Activated naive CD8-positive, alpha-beta T cell treated with anti-CD3 and anti-CD28 coated beads for 36 hours (primary cell): ENCODE measurements around the gene LCOR. TPM values are rescaled to one million over a fixed set of nuclear protein-coding genes. Genes with fewer than 3 reads are reported as not detected.
A peak's percentile ranks its signal among the peaks of the same experiment; 100 is the strongest.

ENCODE experiments used
- DNase-seq: peaks from one replicate; pipeline ENCODE4 v3.0.0; 2021
- H3K27ac Mint-ChIP-seq: one replicate; pipeline ENCODE4 v1.8.0; 2022; ENCODE audit warnings: mild to moderate bottlenecking, moderate library complexity, mixed read lengths
- H3K27me3 Mint-ChIP-seq: one replicate; pipeline ENCODE4 v1.8.0; 2022; ENCODE audit warnings: mild to moderate bottlenecking, mixed read lengths
- H3K36me3 Mint-ChIP-seq: one replicate; pipeline ENCODE4 v1.8.0; 2021; ENCODE audit warnings: mild to moderate bottlenecking, mixed read lengths
- H3K4me1 Mint-ChIP-seq: one replicate; pipeline ENCODE4 v1.8.0; 2021; ENCODE audit warnings: mixed read lengths
- H3K4me3 Mint-ChIP-seq: one replicate; pipeline ENCODE4 v1.8.0; 2022; ENCODE audit warnings: mild to moderate bottlenecking, moderate library complexity, mixed read lengths
- H3K9me3 Mint-ChIP-seq: one replicate; pipeline ENCODE4 v1.8.0; 2022; ENCODE audit warnings: mixed read lengths
- total RNA-seq, 2 experiments: library from RNA; stranded (reverse); gene quantifications; one replicate each; pipeline ENCODE4 v1.2.3, GENCODE V29; 2021

LCOR gene
- total RNA-seq, 2 experiments from 2014 or later = 25.9 to 27.6 TPM

GRCh38 chr10:96891840-96892239 lies 59.7 kb downstream of the LCOR start:
- H3K4me1 Mint-ChIP-seq = peaks cover 48% of the 10 kb centered on the region
- peaks cover 67% of the 10 kb centered on the region for H3K36me3 Mint-ChIP-seq
- DNase-seq = no peak
- H3K27me3 Mint-ChIP-seq = no peaks in the 10 kb centered on the region
- no peak overlapping the region for H3K4me3 Mint-ChIP-seq
- H3K27ac Mint-ChIP-seq = peak overlapping the region; percentile 49
- H3K9me3 Mint-ChIP-seq = peaks cover 34% of the 10 kb centered on the region

DNA sequence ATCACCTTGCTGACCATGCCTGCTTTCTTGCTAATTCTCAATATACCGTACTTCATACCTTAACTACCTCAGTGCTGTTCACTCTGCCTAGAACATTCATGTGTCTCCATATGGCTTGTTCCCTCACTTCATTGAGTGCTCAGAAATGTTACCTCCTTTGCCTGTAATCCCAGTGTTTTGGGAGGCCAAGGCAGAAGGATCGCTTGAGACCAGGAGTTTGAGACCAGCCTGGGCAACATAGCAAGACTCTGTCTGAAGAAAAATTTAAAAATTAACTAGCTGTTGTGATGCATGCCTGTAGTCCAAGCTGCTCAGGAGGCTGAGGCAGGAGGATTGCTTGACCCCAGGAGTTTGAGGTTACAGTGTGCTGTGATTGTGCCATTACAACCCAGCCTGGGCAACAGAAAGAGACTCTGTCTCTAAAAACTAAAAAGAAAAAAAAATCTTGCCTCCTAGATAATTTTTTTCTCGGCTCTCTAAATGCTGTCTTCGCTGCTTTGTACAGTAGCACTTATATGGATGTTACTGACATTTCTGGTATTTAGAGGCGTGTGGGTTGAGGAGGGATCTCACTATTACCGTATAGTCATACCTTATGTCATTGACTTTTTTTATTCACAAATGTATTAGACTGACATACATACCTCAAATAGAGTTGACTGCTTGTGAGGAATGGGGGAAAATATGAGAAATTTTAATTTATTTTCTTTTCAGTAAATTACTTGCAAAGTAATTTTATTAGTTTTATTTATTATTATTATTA lies 63.7 kb downstream of the LCOR start:
- no peak for DNase-seq
- peaks cover 48% of the 10 kb centered on the region for H3K36me3 Mint-ChIP-seq
- H3K27me3 Mint-ChIP-seq = no peaks in the 10 kb centered on the region
- peaks cover 19% of the 10 kb centered on the region for H3K9me3 Mint-ChIP-seq
- H3K4me3 Mint-ChIP-seq = no peak overlapping the region
- H3K27ac Mint-ChIP-seq = no peak overlapping the region
- H3K4me1 Mint-ChIP-seq = peaks cover 57% of the 10 kb centered on the region

DNA sequence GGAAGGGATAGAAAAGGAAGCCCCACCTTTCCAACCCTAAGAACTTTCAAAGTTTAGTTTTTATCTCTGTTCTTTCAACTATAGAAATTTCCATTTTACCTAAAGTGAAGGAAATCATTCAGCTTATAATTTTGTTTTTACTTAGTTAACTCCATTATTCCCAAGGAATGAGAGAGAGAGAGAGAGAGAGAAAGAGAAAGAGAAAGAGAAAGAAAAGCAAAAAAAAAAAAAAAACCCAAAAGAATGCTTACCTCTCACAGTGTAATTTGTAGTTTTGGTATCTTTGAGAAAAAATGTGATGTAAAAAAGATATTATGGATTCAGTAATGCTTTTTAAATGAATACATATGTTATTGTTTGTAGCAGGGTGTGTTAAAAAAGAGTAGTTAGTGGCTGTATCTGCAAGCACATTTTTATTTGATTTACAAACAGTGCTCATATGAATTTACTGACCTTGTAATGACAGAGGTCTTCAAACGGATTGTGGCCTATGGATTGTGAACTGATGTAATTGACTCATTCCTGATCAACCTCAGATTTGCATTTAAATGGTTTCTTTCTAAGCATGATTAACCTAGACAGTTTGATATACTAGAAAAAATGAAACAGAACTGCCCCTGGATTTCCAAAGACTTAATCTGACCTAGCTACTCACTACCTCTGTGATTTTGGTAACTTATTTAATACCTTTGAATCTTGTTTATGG lies 64.9 kb downstream of the LCOR start:
- Mint-ChIP-seq H3K27me3 (no peaks in the 10 kb centered on the region), H3K4me1 (peaks cover 53% of the 10 kb centered on the region), H3K27ac (peak overlapping the region; percentile 64), H3K4me3 (peak overlapping the region; percentile 20), H3K9me3 (peaks cover 12% of the 10 kb centered on the region), H3K36me3 (peaks cover 45% of the 10 kb centered on the region)
- no peak for DNase-seq

GRCh38 chr10:96902117-96902516 lies 70.0 kb downstream of the LCOR start:
- H3K4me1 Mint-ChIP-seq = peaks cover 54% of the 10 kb centered on the region

DNA sequence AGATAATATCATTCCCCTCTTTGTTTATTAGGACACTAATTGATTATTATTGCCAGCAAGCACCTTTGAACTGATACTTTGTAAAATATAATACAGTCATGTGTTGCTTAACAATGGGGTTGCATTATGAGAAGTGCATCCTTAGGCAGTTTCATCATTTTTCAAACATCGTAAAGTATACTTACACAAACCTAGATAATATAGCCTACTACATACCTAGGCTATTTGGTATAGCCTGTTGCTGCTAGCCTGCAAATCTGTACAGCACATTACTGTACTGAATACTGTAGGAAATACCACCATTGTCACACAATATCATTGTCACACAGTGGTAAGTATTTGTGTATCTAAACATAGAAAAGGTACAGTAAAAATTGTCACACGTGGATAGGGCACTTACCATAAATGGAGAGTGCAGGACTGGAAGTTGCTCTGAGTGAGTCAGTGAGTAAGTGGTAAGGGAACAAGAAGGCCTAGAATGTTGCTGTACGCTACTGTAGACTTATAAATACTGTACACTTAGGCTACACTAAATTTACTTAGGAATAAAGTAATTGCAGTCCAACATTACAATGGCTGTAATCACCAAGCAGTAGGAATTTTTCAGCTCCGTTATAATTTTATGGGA lies 70.7 kb downstream of the LCOR start:
- Mint-ChIP-seq H3K9me3 (peaks cover 2% of the 10 kb centered on the region), H3K27me3 (no peaks in the 10 kb centered on the region), H3K4me1 (peaks cover 49% of the 10 kb centered on the region)

More at GRCh38 chr10:96902117-96902516, 70.0 kb downstream of the LCOR start:
- no peaks in the 10 kb centered on the region for H3K27me3 Mint-ChIP-seq
- H3K4me3 Mint-ChIP-seq = no peak overlapping the region
- no peak overlapping the region for H3K27ac Mint-ChIP-seq
- H3K36me3 Mint-ChIP-seq = peaks cover 19% of the 10 kb centered on the region
- no peak for DNase-seq
- peaks cover 2% of the 10 kb centered on the region for H3K9me3 Mint-ChIP-seq

DNA sequence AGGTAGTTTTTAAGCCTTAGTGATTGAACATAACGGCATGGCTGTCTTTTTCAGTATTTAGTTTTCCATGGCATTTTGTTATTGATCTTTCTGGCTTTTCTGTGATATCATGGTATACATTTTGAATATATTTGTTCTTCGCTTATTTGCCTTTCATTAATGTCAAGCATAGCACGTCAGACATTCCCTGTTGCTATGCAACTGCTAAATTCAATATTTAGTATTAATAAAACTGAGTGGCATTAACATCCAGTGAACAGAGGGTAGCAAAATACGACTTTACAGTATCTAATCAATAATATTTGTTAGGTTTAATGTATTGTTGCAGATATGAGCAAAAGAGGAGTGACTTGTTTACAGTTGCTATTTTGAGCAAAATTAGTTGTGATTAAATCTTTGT lies 72.5 kb downstream of the LCOR start:
- H3K27ac Mint-ChIP-seq = no peak overlapping the region
- H3K36me3 Mint-ChIP-seq = peaks cover 29% of the 10 kb centered on the region
- no peak overlapping the region for H3K4me3 Mint-ChIP-seq
- H3K4me1 Mint-ChIP-seq = peaks cover 39% of the 10 kb centered on the region
- no peaks in the 10 kb centered on the region for H3K27me3 Mint-ChIP-seq
- no peak for DNase-seq
- peaks cover 2% of the 10 kb centered on the region for H3K9me3 Mint-ChIP-seq

More for the DNA sequence above, 70.7 kb downstream of the LCOR start:
- H3K36me3 Mint-ChIP-seq = peaks cover 20% of the 10 kb centered on the region
- DNase-seq = no peak
- no peak overlapping the region for H3K27ac Mint-ChIP-seq
- no peak overlapping the region for H3K4me3 Mint-ChIP-seq

GRCh38 chr10:96906864-96907263 lies 74.8 kb downstream of the LCOR start:
- H3K27me3 Mint-ChIP-seq = no peaks in the 10 kb centered on the region
- no peak overlapping the region for H3K27ac Mint-ChIP-seq
- H3K9me3 Mint-ChIP-seq = peaks cover 2% of the 10 kb centered on the region
- DNase-seq = no peak
- no peak overlapping the region for H3K4me3 Mint-ChIP-seq
- peaks cover 42% of the 10 kb centered on the region for H3K4me1 Mint-ChIP-seq
- peaks cover 25% of the 10 kb centered on the region for H3K36me3 Mint-ChIP-seq

DNA sequence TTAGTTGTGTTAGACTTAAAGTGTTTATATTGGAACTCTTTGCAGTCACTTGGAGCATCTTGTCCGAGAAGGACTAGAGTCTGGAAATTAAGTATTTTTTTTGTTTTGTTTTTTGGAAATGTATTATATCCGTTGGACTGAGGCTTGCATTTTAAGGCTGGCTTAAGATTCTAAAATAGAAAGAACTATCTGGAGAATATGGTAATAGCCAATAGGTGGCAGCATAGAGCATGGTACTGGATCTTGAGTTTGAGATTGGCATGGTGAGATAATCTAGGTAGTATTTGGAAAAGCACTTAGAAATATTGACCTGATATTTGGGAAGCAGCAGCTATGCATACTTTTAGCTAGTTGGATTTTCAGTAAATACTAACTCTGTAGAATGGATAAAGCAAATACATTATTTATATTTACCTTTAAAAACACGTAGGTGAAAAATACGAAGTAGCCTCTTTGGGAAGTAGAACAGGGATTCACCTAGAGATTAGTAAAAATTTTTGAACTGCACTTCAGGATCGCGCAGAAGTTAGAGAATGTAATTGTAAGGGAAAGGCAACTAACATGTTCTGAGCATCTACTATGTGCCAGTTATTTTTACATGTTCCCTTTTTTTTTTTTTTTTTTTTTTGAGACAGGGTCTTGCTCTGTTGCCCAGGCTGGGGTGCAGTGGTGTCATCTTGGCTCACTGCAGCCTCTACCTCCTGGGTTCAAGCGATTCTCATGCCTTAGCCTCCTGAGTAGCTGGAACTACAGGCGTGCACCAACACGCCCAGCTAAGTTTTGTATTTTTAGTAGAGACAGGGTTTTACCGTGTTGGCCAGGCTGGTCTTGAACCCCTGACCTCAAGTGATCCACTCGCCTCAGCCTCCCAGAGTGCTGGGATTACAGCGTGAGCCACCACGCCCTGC lies 78.6 kb downstream of the LCOR start:
- Mint-ChIP-seq H3K4me1 (peaks cover 25% of the 10 kb centered on the region), H3K27me3 (no peaks in the 10 kb centered on the region), H3K4me3 (no peak overlapping the region), H3K36me3 (peaks cover 48% of the 10 kb centered on the region), H3K27ac (no peak overlapping the region), H3K9me3 (no peaks in the 10 kb centered on the region)
- DNase-seq = no peak

- Mint-ChIP-seq H3K27me3 (no peaks in the 10 kb centered on the region), H3K4me3 (no peak overlapping the region), H3K36me3 (peaks cover 48% of the 10 kb centered on the region), H3K9me3 (no peaks in the 10 kb centered on the region), H3K27ac (no peak overlapping the region), H3K4me1 (peaks cover 18% of the 10 kb centered on the region)
- DNase-seq = no peak
These were observed 80.3 kb downstream of the LCOR start for GRCh38 chr10:96912405-96912804.

DNA sequence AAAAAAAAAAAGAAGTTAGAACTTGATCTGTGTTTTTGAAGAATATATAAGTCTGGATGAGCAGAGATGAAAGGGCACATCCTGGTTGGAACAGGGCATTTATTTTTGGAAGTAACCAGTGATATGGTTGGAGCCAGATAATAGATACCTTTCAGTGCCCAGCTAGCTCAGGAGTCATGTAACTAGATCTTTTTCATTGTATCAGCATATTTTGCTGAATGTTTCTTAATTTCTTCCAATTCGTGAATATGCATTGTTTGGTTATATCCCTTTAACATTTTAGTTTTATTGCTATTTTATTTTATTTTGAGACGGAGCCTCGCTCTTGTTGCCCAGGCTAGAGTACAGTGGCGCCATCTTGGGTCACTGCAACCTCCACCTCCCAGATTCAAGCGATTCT lies 81.8 kb downstream of the LCOR start:
- Mint-ChIP-seq H3K9me3 (no peaks in the 10 kb centered on the region), H3K4me3 (no peak overlapping the region), H3K36me3 (peaks cover 47% of the 10 kb centered on the region), H3K27me3 (no peaks in the 10 kb centered on the region), H3K4me1 (peaks cover 28% of the 10 kb centered on the region), H3K27ac (no peak overlapping the region)
- DNase-seq = no peak

DNA sequence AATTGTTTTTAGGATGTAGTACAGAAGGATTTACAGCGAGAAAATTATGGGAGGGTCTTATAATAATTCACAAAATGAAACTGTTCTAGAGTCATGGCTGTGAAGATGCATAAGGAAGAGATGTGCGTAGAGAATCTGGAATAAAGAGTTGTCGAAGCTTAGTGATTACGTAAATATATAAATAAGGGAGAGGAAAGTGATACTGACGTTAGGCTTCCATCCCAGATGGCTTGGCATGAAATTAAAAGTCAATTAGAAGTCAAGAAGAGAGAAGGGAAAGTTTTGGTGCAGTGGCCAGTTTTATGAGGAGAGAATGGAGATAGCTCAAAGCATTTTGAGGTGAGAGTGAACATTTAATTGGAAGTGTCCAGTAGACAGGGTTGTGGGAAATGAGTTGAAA lies 85.5 kb downstream of the LCOR start:
- H3K27me3 Mint-ChIP-seq = no peaks in the 10 kb centered on the region
- peaks cover 37% of the 10 kb centered on the region for H3K4me1 Mint-ChIP-seq
- H3K4me3 Mint-ChIP-seq = no peak overlapping the region
- peaks cover 45% of the 10 kb centered on the region for H3K36me3 Mint-ChIP-seq
- DNase-seq = no peak
- H3K27ac Mint-ChIP-seq = no peak overlapping the region
- no peaks in the 10 kb centered on the region for H3K9me3 Mint-ChIP-seq

DNA sequence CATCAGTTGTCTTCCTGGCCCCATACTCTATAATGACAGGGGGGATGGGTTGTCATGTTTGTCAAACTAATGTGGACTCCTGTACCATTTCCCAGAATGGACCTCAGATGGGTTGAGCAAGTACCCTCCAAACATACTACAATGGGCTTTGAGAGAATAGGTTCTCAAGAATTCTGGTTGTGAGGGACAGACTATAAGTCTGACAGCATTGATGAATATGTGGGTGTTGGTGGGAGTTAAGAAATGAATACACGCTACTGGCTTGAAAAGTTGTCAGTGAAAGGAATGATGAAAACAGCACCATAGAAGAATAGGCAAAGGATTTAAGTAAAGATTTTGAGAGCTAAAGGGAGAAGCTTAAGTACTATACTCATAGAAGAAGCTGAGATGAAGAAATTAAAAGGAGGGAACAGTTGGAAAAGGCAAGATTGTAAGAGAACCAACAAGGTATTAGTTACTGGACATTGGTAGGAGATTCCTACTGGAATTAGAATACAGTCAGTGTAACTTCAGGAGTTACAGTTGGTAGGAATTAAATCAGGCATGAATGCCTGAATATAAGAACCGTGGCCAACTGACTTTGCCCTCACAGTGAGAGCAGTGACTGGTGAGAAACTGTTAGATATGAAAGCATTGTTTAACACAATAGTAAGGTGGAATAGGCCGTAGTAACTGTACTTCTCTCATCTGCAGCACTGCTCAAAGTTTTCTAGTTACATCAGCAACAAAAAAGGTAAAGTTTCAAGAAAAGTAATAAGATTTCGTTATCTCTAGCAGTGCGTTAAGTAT lies 86.3 kb downstream of the LCOR start:
- H3K9me3 Mint-ChIP-seq = no peaks in the 10 kb centered on the region
- peaks cover 45% of the 10 kb centered on the region for H3K4me1 Mint-ChIP-seq
- peaks cover 42% of the 10 kb centered on the region for H3K36me3 Mint-ChIP-seq
- H3K27ac Mint-ChIP-seq = no peak overlapping the region
- H3K27me3 Mint-ChIP-seq = no peaks in the 10 kb centered on the region
- no peak overlapping the region for H3K4me3 Mint-ChIP-seq
- DNase-seq = no peak

- Mint-ChIP-seq H3K4me3 (no peak overlapping the region), H3K9me3 (no peaks in the 10 kb centered on the region), H3K27ac (no peak overlapping the region), H3K36me3 (peaks cover 38% of the 10 kb centered on the region), H3K27me3 (no peaks in the 10 kb centered on the region), H3K4me1 (peaks cover 47% of the 10 kb centered on the region)
- DNase-seq = no peak
These were observed 87.8 kb downstream of the LCOR start for GRCh38 chr10:96919785-96920430.

DNA sequence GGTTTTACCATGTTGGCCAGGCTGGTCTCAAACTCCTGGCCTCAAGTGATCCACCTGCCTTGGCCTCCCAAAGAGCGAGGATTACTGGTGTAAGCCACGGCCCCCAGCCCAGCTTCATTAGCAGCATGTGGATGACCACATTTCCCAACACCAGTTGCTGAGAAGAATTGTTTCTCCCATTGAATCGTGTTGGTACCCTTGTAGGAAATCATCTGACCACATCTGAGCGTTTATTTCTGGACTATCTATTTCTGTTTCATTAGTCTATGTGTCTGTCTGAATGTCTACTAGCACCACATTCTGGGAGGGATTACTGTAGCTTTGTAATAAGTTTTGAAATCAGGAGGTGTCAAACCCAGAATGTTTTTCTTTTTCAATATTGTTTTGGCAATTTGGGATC lies 89.6 kb downstream of the LCOR start:
- DNase-seq = no peak
- Mint-ChIP-seq H3K4me1 (peaks cover 52% of the 10 kb centered on the region), H3K27ac (no peak overlapping the region), H3K9me3 (no peaks in the 10 kb centered on the region), H3K4me3 (no peak overlapping the region), H3K36me3 (peaks cover 42% of the 10 kb centered on the region), H3K27me3 (no peaks in the 10 kb centered on the region)
